Activated naive CD4-positive, alpha-beta T cell treated with Interleukin-2 at 50 U/mL for 16 hours (primary cell): Measurements from ENCODE around the gene WHRN.

ENCODE experiments used
- DNase-seq: peaks from one replicate; pipeline ENCODE4 v3.0.0-alpha.2; 2020

Gene WHRN

DNA sequence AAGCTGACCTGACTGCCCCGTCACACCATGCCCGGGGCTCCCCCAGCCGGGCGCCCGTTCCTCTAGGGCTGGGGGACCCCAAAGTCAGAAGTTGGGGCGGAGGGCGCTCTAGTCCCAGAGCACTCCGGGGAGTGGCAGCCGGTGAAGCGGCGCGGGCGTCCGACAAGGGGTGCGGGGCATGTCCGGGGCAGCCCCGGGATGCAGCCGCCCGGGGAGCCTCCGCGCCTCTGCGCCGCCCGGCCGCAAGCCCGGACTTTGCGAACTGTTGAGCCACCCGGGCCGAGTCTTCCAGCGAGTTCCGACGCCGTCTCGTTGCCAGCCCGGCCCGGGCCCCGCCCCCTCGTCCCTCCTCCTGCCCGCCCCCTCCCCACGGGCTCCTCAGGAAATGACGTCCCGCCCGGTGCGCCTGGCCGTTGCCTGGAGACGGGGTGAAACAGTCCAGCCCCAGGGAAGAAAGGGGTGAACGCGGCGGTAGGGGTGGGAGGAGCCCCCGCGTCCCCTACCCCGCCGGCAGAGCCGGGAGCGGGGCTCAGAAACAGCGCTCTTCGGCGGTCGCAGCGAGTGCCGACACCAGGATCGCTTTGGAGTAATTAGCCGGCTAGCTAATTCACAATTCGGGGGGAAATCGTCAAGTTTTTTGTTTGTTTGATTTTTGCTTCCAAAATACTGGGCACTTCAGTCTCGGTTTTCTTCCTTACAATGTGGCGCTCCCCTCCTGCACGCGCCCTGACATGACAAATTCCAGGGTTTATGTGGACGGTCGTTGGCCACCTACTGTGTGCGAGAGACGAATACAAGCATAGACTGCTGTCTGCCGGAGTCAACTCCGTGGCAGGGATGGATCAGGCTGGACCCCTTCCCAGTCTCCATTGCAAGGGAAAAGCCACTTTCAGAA is at the start of gene WHRN:
Gene WHRN (minus strand): TSS at position 287 of the 895 bp plus-strand sequence. CDS start 672 bp downstream, outside the sequence.
- DNase-seq, result peak; percentile 90

DNA sequence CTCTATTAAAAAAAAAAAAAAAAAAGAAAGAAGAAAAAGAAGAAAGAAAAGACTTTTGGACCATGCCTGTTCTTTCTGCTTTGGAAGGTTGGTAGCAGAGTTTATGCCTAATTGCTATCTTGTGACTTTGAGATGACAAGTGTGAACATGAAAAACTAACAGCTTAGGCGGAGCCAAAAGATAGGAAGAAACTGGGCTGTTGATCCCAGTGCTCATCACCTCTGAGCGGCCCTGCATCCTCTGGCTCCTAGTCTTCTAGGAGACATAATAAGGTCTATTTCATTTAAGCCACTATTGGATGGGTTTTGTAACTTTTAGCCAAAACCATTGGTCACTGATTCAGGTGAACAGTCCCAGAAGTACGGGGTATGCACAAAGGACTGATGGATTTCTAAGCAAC is 47.9 kb upstream of the WHRN start:
- DNase-seq, result no peak

DNA sequence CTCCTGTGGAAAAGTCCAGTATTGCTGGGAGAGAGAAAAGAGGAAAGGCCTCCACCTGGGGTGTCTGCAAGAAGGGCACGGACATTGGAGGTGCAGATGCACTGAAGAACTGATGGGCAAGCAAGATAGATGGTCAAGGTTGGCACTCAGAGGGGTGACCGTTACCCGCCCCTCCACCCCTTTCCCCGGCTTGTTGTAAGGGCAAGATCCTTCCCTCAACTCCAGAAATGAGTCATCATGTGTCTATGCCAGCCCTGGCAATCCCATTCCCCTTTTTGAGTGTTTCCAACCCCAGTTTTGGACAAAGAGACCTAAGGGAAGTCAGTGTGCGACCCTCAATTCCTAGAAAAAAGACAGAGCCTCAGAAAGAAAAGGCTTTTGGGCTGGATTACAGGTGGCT is 47.4 kb upstream of the WHRN start:
- DNase-seq, result no peak

DNA sequence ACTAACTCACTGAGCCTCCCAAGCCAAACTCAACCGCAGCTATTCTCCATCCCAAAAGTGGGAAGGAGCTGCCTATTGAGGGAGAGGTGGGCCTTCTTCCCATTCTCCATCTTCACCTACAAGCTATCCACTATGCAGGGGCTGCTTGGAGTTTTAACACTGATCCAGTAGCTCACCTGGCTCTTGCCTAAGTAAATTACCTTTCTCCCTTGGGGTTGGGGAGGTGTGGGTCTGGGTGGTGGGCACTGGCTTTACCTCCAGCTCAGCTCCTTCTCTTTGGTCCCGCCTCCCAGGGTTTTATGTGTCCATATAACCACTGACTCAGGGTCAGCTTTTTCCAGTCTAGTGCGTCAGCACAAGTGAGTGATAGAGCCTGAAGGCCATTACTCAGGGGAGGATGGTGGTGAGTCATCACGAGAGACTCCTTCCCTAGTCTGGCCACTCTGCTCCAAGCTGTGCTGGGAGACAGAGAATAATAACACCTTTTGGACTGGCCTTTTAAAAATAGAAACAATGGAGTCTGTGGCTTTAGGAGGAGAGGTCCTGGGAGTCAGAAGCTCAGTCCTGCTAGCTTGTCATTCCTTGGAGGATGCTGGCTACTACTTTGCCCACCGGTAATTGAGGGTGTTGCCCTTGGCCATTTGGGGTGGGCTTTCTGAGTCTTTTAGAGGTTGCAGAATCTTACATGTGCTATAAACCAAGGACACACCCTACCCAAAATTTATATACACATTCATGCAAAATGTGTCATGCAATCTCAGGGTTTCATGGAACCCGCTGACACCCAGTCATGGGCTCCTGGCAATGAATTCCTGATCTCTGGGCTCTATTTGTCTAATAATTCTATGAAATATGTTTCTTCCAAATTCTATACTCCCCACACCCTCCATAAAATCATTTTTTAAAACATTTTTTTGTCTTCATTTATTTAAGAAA is 46.7 kb upstream of the WHRN start:
- no peak for DNase-seq

GRCh38 chr9:114549697-114550330 is 44.5 kb upstream of the WHRN start:
- DNase-seq, result no peak

GRCh38 chr9:114546851-114547250 is 41.6 kb upstream of the WHRN start:
- no peak for DNase-seq

- DNase-seq, result no peak
Measured at GRCh38 chr9:114545055-114545454, 39.8 kb upstream of the WHRN start.

DNA sequence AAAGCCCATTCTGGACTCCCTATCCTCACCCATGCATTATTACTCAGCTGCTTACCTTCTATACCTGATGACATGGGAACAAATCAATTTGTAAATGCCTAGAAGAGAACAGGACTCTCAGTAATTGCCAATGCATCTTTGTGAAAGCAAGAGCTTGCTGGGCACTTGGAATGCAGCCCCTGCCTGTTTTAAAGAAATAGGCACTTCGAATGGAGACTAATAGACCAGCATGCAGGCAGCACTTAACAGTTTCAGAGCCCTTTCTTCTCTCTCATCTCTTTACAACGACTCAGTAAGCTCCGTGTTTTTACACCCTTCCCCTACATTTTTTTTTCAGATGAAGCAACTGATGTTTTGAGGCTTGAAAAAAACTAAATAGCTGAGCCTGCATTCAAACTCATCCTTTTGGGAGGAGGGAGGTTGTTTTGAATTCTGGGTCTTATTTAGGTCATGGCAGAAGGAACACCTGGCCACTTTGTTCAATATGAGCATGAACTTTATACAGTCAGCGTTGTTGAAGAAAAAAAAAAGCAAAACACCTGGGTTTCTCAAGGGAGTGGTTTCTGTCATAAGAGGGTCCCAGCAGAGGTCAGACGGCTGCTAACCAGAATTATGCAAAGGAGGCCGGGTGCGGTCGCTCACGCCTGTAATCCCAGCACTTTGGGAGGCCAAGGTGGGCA is 34.6 kb upstream of the WHRN start:
- no peak for DNase-seq

DNA sequence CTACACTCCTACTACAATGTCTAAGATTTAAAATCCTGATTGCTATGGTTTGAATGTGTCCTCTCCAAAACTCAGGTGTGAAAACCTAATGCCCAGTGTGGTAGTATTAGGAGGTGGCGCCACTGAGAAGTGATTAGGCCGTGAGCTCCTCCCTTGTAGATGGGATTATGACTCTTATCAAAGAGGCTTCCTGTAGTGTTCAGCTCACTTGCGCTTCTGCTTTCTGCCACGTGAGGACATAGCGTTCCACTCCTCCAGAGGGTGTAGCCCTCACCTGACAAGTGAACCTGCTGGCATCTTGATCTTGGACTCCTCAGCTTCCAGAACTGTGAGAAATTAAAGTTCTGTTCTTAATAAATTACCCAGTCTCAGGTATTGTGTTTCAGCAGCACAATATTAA is 33.0 kb upstream of the WHRN start:
- DNase-seq, result peak; percentile 13

DNA sequence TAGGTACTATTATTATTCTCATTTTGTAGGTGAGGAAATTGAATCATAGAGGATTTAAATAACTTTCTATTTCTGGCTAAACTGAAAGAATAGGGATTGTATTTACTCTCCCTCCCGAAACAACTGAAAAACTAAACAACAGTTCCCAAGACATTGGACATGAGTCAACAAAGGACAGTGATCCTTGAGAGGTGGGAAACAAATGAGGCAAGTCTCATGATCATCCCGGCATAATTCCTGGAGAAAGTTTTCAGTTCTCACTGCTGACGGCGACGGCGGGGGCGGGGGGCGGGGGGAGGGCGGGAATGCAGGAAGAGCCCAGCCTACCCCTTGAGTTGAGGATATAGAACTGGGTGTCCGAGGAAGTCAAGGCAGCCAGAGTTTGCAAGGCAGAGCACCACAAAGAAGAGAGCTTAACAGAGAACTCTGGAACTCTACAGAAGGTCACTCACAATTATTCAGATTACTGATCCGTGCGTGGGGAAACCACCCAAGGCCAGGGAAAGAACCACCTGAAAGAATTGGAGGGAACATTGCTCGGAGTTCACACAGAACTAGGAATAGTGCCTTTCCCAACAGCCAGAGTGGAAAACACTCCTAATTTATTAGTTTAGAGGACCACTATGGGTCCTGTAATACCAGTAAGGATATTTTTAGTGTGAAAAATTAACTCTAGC is 27.4 kb upstream of the WHRN start:
- DNase-seq, result no peak

DNA sequence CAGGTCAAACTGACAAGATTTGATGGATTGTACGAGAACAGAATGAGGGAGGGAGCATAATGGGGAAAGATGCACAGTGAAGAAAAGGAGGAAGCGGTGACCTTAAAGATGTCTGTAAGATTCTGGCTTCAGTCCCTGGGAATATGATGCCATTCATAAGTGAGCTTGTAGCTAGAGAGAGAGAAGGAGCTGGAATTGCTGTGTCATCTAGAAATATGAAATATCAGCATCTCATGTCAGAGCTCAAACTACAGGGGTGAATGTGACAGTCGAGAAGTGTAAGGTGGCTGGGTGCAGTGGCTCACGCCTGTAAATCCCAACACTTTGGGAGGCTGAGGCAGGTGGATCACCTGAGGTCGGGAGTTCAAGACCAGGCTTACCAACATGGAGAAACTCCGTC is 24.0 kb upstream of the WHRN start:
- no peak for DNase-seq

GRCh38 chr9:114526807-114527206 is 21.5 kb upstream of the WHRN start:
- DNase-seq, result no peak

GRCh38 chr9:114525513-114525912 is 20.2 kb upstream of the WHRN start:
- DNase-seq, result no peak

- no peak for DNase-seq
Measured at GRCh38 chr9:114524247-114524681, 19.0 kb upstream of the WHRN start.

- no peak for DNase-seq
Measured at GRCh38 chr9:114522847-114523246, 17.6 kb upstream of the WHRN start.

DNA sequence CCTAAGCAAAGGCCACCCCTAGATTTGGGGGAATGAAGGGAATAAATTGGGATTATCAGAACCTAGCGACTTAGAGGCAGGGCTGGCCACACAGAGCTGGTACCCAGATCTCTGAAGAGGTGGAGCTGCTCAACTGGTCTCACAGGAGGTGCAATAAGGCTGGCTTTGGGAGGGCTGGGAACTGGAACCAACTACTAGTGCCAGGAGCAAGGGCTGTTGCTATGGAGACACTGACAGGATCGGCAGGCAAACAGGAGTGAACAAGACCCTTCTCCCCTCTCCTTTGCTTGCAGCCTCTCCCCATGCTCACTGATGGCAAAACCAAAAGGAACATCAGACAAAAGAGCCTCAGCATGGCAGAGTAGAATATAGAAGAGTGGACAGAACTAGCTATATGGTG is 17.0 kb upstream of the WHRN start:
- no peak for DNase-seq

DNA sequence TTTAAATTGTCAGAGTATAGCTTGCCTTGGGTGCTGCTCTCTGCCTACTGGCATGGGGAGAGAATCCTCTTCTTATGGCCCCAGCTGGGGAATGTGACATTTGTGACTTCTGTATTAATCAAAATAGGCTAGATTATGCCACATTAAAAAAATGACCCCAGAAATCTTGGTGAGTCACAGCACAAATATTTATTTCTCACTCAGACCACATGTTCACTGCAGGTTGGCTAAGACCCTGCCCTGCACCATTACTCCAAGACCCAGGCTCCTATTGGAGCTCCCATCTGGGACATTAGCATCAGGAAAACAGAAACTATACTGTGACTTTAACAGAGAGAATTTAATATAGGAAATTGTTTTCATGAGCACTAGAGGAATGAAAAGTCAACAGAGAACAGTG is 16.6 kb upstream of the WHRN start:
- DNase-seq, result no peak

- no peak for DNase-seq
Measured at GRCh38 chr9:114518599-114519022, 13.3 kb upstream of the WHRN start.

DNA sequence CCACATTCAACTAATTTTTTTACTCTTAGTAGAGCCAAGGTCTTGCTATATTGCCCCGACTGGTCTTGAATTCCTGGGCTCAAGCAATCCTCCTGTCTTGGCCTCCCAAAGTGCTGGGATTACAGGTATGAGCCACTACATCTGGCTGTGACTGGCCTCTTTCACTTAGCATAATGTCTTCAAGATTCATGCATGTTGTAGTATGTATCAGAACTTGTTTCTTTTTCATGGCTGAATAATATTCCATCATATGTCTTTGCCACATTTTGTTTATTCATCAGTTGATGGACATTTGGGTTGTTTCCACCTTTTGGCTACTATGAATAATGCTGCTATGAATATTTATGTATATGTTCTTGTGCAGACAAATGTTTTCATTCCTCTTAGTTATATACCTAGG is 12.8 kb upstream of the WHRN start:
- DNase-seq, result no peak

GRCh38 chr9:114516913-114517312 is 11.6 kb upstream of the WHRN start:
- no peak for DNase-seq

GRCh38 chr9:114515528-114515927 is 10.3 kb upstream of the WHRN start:
- DNase-seq, result no peak

DNA sequence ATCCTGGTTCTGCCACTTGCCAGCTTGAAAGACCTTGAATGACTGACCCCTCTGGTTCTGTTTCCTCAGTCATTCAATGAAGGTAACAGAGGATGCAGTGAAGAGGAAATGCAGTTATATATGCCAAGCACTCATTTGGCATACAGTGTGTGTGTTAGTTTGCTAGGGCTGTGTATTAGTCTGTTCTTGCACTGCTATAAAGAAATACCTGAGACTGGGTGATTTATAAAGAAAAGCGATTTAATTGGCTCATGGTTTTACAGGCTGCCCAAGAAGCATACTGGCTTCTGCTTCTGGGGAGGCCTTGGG is 8.6 kb upstream of the WHRN start:
- DNase-seq, result no peak
